GM18507 (cell line): ENCODE measurements around the gene IFNG.
A peak's percentile ranks its signal among the peaks of the same experiment; 100 is the strongest.
"Not testable (repeated sequence)": the region's sequence is repeated elsewhere in the genome, so short reads cannot be mapped to it uniquely, and the experiment has no call there.

Source experiments
- DNase-seq: peaks from one replicate; pipeline ENCODE4 v3.0.0; 2011; ENCODE audit warnings: low read depth; ENCODE audit not compliant: insufficient read length; ENCODE audit errors: extremely low spot score
- FAIRE-seq: peaks from 2 replicates; lab custom pipeline; 2011; peaks lifted over from hg19 to GRCh38; lab: Jason Lieb, UNC

The IFNG gene

DNA sequence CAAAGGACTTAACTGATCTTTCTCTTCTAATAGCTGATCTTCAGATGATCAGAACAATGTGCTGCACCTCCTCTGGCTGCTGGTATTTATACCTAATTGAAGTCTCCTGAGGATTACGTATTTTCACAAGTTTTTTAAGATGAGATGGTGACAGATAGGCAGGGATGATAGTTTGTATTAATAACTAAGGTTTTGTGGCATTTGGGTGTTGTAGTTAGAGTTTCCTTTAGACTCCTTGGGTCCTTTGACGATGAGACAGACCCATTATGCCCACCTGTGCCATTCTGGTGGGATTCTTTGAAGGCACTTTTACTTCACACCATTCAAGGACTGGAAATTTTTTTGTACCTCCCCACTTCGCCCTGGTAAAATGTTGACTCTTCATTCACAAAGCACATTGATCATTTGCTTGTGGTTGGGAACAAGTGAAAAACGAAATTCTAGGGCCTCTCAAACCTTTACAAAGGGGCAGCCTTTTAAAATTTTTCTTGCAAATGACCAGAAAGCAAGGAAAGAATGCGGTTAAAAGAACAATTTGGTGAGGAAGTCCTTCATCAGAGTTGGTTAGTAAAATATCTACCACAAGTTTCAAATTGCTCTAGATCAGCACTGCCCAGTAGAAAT is at the start of gene IFNG:
Gene IFNG (minus strand): TSS at position 60 of the 624 bp plus-strand sequence. CDS start 125 bp downstream, outside the sequence.
- peak; percentile 79 for FAIRE-seq
- DNase-seq = no peak

DNA sequence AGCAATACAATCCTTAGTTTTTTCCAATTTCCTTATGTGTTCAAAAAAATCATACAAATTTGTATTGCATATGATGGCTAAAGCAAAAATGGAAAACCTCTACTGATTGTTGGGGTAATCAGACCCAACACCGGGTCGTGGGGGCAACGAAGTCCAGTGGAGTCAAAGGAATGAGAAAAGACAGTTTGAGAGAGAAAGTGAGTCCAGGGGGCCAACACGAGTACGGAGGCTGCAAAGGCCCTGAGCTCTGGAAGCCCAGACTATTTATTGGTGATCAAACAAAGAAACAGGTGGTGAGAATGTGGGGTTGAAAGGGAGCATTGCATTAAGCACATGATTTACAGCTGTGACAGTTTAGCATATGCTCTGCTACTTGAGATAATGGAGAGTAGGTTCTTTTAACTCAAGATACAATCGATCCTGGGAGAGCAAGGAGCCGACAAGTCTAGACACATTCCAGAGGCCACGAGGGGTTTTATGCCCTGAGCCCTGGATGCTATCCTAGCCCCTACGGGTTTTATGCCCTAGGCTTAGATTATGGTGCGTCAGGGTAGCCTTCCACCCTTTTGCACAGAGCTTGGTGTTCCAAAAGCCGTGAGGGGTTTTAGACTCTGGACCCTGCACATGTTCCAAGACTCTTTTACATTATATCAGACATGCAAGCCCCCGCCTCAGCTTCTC is 49.6 kb upstream of the IFNG start:
- not testable (repeated sequence) for FAIRE-seq, DNase-seq

DNA sequence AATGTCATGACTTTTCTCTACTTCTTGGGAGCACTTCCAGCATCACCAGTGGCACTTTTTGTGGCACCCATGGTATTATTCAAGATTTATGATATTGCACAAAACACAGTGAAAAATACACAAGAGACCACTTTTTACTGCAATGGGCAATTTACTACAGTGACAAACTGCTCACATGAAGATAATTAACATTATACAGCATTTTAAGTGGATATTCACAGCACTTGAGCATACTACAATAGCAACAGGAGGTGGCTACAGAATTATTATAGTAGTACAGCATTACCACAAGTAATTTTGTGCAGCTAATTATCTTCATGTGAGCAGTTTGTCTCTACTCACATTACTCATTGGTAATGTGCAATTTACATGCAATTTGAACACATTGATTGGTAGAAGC is 47.7 kb upstream of the IFNG start:
- no peak for DNase-seq
- no peak for FAIRE-seq

DNA sequence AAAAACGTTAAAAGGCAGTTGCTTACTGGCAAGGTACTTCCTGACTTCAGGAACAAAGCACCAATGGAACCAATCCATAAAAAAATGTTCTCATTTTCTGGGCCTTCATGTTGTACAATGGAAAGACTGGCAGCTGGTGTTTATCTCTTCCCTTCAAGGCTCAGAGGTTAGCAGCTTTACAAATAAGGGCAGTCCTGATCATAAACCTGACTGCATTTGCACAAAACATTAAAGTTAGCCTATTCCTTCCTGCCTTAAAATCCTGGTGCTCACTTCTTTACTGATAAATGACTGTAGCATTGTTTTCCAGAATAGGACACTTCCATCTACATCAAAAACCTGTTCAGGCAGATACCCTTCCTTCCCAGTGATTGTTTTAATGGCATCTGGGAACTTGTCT is 46.9 kb upstream of the IFNG start:
- FAIRE-seq (no peak), DNase-seq (no peak)

DNA sequence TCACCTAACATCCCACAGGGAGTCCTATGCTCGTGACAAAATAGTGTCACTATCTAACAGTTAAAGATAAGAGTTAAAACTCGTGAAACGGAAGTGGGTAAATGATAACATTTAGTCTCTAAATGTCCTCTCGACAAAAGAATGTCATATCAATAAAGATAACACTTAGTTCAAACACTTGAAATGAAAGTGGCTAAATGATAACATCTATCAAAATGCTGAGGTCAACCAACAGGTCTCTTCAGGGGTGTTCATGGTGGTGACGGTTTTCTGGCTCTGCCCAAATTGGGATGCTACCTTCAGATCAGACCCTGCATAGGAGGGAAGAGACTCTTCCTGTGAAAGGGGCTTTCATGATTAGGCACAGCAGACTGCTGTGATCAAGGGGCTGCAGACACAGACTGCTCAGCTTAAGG is 43.9 kb upstream of the IFNG start:
- DNase-seq (no peak), FAIRE-seq (no peak)

DNA sequence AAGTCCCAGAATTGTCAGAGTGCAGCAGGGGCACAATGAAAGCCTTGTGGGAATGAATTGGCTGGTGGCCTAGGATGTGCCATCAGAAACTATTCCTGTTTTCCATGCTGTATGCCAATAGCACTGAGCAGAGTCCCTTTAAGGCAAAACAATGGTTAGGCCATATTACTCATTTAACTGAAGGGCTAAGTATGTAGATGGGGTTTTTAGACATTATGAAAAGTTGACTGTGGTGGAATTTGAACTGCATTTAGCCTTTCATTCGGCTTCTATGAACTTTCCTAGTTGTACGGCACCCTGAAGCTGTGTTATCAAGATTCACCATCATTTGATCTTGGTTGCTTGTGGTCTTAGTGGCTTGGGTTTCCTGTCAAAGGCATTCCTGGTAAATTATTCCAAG is 41.3 kb upstream of the IFNG start:
- FAIRE-seq (no peak), DNase-seq (no peak)

DNA sequence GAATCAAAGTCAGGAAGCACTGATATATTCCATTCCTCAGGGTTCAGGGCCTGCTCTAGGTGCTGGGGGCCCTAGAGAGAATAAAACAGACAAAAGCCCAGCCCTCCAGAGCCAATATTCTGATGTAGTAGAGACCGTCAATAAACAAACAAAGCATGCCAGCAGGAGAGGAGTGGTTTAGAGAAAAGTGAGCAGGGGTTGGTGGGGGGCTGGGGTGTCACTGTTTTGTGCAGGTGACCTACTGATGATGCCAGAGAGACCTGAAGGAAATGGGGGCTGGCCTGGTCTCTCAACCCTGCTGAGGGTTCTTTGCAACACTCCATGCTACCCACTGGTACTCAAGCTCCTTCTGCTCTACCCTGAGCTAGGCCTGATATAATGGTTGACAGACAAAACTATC is 39.6 kb upstream of the IFNG start:
- no peak for FAIRE-seq
- no peak for DNase-seq

DNA sequence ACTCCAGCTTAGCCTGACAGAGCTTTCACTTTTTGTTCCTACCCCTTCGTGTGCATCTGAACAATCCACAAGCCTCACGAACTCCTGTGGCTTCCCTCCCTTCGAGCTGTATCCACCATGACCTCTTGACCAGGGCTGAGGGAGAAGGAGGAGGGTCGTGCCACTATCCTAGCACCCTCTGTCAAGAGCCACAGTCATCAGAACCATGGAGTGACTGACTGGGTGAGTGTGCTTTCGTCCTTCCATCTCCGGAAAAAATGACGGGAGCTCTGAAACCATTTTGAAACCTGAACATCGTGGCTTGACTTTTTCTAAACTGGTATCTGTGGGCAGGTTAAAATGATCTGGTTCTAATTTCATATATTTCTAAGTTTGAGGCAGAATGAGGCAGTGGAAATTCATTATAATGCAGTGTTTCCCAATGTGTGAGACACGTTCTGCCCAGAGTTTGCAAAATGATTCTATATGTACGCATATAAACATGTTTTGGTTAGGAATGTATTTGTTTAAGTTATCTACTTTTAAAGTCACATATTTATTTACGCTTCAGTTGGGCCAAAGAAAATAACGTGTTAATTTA is 39.1 kb upstream of the IFNG start:
- FAIRE-seq = no peak
- no peak for DNase-seq

DNA sequence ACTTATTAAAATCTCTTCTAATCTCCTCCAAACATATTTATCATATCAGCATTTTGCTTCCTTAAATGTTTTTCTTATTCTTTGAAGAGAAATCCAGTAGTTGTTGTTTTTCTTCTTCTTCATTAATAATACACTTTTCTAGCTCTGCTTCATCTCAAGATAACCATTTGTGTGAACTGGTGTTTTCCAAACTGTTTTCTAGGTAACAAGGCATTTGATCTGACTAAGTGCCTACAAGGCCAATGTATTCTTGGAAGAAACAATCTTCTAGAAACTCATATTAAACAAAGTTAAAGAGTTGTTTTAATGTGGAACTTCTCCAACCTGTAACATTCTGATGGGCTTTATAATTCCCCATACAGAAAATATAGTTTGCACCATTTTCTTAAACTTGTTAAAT is 30.8 kb upstream of the IFNG start:
- DNase-seq (no peak), FAIRE-seq (no peak)

DNA sequence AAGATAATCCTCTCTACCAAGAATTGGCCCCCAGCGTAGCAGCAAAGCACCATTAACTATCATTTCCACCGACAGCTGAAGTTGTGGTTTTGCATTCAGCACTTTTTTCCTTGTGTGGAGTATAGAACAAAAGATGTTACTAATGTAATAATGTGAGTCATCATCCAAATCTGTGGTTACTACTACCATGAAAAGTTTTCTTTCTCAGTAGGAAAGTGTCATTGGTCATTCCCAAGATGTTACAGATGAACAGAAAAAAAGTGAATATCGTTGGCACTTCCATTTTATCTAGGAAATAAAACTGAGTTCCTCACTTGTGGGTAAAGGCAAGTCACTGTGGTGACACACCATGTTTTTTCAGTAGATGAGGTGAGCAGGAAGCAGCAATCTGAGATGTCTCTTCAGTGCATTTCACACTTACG is 30.3 kb upstream of the IFNG start:
- DNase-seq = no peak
- FAIRE-seq = no peak

DNA sequence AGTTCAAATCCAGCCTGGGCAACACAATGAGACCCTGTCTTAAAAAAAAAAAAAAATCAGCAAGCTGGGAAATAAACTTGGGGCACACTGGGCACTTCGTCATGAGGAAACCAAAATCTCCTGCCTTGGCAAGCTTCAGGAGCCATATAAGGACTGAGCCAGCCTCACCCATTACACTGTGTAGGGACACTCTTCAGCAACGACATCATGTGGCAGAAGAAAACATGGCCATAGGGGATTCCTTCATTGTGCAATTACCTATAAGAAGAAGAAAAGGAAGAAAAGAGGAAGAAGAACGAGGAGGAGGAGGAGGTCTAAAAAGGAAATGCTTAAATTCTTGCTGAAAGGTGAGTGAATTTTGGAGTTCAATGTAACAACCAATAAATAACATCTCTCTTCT is 26.1 kb upstream of the IFNG start:
- DNase-seq (no peak), FAIRE-seq (no peak)

DNA sequence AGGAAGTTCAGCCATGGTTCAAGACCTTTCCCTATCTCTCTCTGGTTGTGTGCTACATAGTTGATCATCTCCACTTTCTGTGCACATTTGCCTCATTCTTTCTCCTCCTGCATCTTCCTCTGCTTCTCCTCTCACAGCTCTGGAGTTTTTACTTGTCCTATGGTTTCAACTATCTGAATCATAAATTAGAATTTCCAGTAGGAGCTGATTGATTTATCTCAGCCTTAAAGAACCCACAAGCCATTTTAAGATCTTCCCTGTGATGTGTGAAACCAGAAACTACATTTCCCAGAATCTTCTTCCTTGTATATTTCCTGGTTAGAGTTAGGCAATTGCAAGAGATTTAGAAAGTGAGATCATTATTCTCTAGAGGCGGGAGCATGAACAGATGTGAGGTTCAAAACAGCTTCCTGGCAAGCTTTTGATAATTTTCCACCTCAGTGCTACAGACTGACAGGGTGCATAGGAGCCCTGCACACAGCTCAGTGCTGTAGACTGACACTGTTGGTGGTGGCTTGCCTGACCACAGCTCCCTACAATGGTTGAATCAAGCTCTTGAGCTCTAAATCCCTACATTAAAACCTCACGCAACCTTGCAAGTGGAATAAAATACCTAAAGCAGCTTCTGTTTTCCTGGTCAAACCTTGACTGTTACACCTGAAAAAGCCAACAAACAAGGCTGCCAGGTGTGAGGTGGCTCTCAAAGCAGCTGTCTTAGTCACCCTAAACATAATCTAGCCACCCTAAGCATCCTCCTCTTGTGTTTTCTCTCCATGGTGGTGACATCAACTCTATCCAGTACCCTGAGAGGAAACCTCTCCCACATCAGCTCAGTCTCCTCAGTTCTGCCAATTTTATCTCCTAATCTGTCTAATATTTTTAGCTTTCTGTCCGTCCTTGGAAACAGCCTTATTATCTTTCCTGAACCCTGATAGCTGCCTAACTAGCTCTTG is 21.5 kb upstream of the IFNG start:
- FAIRE-seq = peak; percentile 78
- no peak for DNase-seq

DNA sequence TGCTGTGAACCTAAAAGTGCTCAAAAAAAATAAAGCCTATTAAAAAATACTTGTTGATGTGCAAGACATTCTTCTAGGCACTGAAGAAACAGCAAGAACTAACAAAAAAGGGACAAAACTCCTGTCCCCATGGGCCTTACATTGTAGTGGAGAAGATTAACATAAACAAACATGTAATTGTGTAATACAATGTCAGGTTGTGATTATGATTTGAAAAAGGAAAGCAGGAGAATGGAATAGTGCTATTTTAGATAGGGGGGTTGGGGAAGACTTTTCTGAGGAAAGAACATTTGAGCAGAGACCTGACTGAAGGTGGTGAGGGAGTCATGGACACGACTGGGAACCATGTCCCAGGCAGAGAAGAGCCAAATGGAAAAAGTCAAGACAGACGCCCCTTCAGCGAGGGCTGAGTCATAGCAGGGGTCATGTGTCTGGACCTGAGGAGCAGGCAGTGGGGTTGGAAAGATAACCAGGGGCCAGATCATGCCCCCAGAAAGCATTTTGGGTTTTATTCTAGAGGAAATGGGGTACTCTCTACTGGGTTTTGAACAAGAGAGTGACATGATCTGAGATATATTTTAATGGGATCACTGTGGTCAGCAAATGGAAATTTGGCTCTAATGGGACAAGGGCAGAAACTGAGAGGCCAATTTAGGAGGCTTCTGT is 19.4 kb upstream of the IFNG start:
- FAIRE-seq (no peak), DNase-seq (no peak)

DNA sequence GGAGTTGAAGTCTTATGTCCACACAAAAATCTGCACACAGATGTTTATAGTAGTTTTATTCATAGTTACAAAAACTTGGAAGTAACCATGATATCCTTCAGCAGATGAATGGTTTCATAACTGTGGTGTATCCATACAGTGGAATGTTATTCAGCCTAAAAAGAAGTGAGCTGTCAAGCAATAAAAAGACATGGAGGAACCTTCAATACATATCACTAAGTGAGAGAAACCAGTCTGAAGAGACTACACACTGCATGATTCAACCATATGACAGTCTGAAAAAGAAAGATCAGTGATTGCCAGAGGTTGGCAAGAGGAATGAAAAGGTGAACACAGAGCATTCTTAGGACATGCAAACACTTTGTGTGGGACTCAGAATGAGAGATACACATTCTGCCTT is 18.6 kb upstream of the IFNG start:
- FAIRE-seq (no peak), DNase-seq (no peak)

DNA sequence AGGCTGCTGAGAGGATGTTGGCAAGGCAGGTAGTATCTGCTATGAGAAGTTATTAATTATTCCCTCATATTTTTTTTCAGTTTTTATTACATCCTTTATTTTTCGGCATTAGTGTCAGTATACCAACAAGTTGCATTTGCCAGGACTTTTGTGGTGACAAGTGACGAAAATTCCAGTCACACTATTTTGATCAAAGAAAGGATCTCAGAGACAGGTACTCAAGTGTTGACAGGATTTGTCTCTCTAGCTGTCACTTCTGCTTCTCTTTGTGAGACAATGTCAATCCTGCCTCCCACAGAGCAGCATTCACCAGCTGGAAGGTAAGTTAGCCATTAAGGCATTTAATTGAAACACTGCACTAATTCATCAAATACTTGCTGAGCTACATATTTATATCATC is 18.0 kb upstream of the IFNG start:
- DNase-seq (no peak), FAIRE-seq (no peak)

DNA sequence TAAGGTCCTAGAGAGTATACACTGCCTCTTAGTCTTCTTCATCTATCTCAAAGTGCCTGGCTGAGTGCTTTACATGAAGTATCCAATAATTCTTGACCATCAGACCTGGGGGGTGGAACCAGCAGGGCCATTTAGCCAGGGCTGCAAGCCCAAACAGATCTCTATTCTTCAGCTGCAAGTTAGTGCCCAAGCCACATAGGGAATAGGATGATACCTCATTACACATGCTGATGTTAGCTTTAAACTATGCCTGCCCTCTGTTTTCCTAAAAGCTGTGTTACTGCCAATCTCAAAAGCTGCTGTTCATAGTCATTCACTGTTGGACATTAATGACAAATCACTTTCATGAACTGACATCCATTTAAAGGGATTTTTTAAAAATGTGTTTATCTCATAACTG is 16.7 kb upstream of the IFNG start:
- FAIRE-seq (no peak), DNase-seq (no peak)

DNA sequence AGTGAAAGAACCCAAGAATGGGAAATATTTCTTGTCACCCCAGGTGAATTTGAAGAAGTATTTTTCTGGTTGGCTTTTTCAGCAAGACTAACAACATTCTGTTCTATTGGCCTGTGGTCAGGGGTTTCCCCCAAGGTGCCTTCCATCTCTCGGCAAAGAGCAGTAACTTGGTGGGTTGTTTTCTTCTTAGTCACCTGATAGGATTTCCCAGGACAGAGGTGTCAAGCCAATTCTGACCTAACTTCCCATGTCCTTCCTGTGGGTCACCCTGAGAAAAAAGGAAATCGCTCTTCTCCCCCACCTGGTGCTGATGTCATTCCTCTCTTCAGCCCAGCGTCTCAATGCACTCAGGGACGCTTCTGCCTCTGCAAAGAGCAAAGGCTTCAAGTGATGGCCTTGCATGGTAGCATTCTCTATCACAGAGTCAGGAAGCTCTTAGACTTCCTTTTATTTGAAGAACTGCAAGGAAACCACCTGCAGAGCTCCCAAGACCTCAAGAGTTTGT is 16.1 kb upstream of the IFNG start:
- DNase-seq (peak; percentile 23), FAIRE-seq (peak; percentile 95)

DNA sequence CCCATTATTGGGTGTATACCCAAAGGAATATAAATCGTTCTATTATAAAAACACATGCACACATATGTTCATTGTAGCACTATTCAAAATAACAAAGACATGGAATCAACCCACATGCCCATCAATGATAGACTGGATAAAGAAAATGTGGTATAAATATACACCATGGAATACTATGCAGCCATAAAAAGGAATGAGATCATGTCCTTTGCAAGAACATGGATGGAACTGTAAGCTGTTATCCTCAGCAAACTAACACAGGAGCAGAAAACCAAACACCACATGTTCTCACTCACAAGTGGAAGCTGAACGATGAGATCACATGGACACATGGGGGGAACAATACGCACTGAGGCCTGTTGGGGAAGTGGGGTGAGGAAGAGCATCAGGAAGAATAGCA is 15.2 kb upstream of the IFNG start:
- not testable (repeated sequence) for DNase-seq, FAIRE-seq

DNA sequence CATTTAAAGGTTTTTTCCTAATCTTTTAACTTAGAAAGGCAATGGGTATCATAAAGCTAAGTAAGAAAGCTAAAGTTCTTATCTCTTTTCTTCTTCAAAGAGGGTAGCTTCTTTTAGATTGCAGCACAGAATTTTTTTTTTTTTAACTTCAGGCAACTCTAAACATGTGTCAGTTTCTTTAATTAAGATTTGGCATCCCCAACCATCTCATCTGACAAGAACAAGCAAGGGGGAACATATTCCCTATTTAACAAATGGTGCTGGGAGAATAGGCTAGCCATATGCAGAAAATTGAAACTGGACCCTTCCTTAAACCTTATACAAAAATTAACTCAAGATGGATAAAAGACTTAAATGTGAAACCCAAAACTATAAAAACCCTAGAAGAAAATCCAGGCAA is 14.3 kb upstream of the IFNG start:
- no peak for DNase-seq
- FAIRE-seq = no peak
